Nephron (organoid): Measurements from ENCODE around the gene RBMS2.

Experiments
- H3K27ac Mint-ChIP-seq, 3 experiments: 2 replicates each; pipeline ENCODE4 v1.8.0; 2020; ENCODE audit warnings: mixed read lengths in 3 of 3, mild to moderate bottlenecking in 2 of 3, moderate library complexity in 1 of 3
- H3K27me3 Mint-ChIP-seq: 2 replicates; pipeline ENCODE4 v1.8.0; 2021; ENCODE audit warnings: low read depth, mild to moderate bottlenecking, moderate library complexity, mixed read lengths
- H3K36me3 Mint-ChIP-seq: 2 replicates; pipeline ENCODE4 v1.8.0; 2020; ENCODE audit warnings: low read depth, mixed read lengths
- H3K4me1 Mint-ChIP-seq: 2 replicates; pipeline ENCODE4 v1.8.0; 2020; ENCODE audit warnings: mixed read lengths
- H3K4me3 Mint-ChIP-seq, 3 experiments: 2 replicates each; pipeline ENCODE4 v1.8.0; 2020; ENCODE audit warnings: mild to moderate bottlenecking in 3 of 3, mixed read lengths in 3 of 3, moderate library complexity in 2 of 3
- H3K9me3 Mint-ChIP-seq: 2 replicates; pipeline ENCODE4 v1.8.0; 2020; ENCODE audit warnings: mixed read lengths
- TF ChIP-seq, protein P1 (sequence below), 3 experiments: fragments of 200-600 bp; sonication (generic); IDR thresholded peaks; one replicate each; pipeline ENCODE4 v1.5.0; 2021; ENCODE audit warnings: antibody characterized with exemption in 3 of 3; ENCODE audit not compliant: unreplicated experiment in 3 of 3

Gene RBMS2

DNA sequence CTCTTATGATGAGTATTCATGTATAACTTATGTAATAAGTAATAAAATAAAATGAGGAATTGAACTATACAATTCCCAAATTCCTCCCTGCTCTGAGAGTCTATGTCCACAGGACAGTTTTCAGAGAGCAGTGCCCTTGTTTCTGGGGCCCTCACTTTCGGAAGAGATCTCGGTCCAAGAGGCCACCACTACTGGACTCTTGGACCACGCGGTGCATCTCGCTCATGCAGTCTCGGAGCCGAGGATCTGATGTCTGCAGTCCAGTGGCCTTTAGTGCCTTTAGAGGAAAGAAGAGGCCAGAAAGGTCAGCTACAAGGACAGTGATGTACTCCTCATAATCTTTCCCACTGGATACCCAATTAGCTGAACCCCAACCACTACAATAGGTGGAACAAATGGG is 42.0 kb upstream of the RBMS2 start:
- TF ChIP-seq, protein P1, sequence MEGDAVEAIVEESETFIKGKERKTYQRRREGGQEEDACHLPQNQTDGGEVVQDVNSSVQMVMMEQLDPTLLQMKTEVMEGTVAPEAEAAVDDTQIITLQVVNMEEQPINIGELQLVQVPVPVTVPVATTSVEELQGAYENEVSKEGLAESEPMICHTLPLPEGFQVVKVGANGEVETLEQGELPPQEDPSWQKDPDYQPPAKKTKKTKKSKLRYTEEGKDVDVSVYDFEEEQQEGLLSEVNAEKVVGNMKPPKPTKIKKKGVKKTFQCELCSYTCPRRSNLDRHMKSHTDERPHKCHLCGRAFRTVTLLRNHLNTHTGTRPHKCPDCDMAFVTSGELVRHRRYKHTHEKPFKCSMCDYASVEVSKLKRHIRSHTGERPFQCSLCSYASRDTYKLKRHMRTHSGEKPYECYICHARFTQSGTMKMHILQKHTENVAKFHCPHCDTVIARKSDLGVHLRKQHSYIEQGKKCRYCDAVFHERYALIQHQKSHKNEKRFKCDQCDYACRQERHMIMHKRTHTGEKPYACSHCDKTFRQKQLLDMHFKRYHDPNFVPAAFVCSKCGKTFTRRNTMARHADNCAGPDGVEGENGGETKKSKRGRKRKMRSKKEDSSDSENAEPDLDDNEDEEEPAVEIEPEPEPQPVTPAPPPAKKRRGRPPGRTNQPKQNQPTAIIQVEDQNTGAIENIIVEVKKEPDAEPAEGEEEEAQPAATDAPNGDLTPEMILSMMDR (IDR thresholded peaks at IDR 0.05; ENCODE audit: unreplicated experiment in 3 of 3) = no peak
- Mint-ChIP-seq H3K4me1 (no peaks in the 10 kb centered on the region), H3K27me3 (no peaks in the 10 kb centered on the region), H3K4me3 (no peak overlapping the region), H3K36me3 (no peaks in the 10 kb centered on the region), H3K9me3 (no peaks in the 10 kb centered on the region), H3K27ac (no peak overlapping the region)

DNA sequence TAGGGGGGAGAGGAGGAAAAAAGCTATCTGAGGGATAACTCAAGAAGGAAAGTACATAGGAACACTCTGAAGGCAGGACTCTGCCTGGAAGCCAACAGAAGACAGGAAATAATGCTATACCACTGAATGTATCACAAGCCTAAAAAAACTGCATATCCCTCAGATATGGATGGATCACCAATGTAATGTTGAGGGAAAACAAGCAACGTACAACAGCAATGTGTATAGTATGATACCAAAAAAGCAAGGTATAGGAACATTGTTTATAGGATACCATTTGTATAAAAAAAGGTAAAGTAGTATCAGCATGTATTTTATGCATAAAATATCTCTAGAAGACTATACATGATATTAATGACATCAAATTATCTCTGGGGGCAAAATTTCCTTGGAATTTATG is 37.1 kb upstream of the RBMS2 start:
- peaks cover 39% of the 10 kb centered on the region for H3K27me3 Mint-ChIP-seq
- TF ChIP-seq, protein P1 (IDR thresholded peaks at IDR 0.05; ENCODE audit: unreplicated experiment in 3 of 3) = no peak
- H3K4me3 Mint-ChIP-seq = no peak overlapping the region
- H3K9me3 Mint-ChIP-seq = peaks cover 4% of the 10 kb centered on the region
- no peak overlapping the region for H3K27ac Mint-ChIP-seq
- H3K36me3 Mint-ChIP-seq = no peaks in the 10 kb centered on the region
- H3K4me1 Mint-ChIP-seq = peaks cover 10% of the 10 kb centered on the region

DNA sequence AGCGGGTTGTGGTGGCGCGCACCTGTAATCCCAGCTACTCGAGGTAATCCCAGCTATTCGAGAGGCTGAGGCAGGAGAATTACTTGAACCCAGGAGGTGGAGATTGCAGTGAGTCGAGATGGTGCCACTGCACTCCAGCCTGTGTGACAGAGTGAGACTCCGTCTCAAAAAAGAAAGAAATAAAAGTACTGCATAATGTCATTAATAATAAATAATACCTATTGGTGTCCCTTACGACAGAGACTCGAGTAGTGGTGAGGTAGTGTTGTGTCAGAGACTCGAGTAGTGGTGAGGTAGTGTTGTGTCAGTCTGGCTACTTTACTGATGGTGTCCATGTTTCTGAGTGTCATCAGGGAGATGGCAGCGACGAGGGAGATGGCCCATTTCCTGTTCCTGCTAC is 34.9 kb upstream of the RBMS2 start:
- Mint-ChIP-seq H3K27me3 (peaks cover 60% of the 10 kb centered on the region), H3K36me3 (no peaks in the 10 kb centered on the region), H3K27ac (no peak overlapping the region), H3K4me1 (peaks cover 10% of the 10 kb centered on the region), H3K9me3 (peaks cover 5% of the 10 kb centered on the region), H3K4me3 (peak overlapping the region; percentile 45 to 87 (median 60))
- TF ChIP-seq, protein P1 (IDR thresholded peaks at IDR 0.05; ENCODE audit: unreplicated experiment in 3 of 3) = no peak

DNA sequence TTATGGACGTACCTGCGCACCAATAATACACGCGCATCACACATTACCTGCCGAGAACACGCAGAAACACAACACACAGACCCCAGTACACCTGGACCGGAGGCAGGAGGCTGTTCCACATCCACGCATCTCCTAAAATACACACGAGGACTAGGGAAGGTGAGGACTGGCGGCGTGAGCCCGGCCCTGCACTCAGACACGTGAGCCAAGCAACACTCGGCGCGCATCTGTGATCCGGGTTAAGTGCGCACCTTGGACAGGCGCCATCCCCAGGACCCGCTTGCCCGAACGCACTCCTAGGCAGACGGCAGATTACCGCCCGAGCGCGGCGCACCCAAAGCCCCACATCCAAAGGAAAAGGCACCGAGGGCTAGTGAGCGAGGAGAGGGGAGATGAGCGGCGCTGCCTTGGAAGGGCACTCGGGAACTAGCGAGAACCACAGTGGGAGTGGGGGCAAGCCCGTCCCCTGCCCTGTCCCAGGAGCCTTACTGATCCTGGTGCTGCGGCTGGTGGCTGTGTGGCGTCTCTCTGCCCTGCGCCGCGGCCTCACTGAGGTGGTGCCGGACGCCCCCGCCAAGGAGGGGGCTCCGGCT is 34.1 kb upstream of the RBMS2 start:
- Mint-ChIP-seq H3K4me3 (peak overlapping the region; percentile 86 to 88 (median 87)), H3K27me3 (peaks cover 63% of the 10 kb centered on the region), H3K36me3 (no peaks in the 10 kb centered on the region), H3K9me3 (peaks cover 7% of the 10 kb centered on the region), H3K4me1 (peaks cover 10% of the 10 kb centered on the region), H3K27ac (no peak overlapping the region)
- TF ChIP-seq, protein P1 (IDR thresholded peaks at IDR 0.05; ENCODE audit: unreplicated experiment in 3 of 3) = no peak

DNA sequence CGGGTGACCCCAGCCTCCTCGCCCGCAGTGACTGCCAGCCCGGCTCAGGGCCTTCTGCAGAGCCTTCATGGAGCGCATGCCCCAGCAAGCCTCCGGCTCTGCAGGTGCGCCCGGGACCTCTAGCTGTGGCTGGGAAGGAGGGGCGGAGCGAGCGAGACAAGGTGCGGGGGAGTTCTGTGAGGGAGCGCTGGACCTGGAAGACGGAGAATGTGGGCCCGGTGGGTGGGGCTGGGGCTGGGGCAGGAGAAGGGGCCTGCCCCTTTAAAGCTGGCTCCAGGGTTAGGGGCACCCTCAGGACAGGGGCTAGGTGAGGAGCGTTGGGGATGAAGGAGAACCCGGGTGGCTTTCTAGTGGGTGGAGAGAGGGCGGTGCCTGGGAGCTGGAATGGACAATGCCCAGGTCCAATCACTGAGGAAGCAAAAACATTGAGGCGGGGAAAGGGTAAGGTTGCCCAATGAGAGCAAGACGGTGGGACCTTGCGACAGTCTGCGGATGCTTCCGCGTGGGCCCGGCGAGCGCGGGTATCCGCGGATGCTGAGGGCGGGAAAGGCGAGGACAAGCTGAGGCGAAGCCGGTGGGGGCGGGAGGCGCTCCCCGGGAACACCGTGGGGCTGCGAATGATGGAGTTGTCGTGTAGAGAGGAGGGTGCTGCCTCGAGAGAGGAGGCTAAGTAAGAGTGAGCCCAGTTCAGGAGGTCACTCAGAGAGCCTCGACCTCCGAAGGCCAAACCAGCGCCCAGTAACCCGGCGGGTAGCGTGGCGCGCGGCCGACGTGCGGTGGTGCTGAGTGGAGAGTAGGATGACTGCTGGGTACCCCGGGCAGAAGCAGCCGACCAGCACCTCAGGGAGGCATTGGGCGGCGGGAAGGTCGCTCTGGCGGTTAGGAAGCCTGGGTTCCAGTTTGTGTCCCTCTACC is 33.3 kb upstream of the RBMS2 start, which contains the start of gene GLS2:
Gene GLS2, minus strand, starts transcription at position 121 of the 915 bp plus-strand sequence. Its CDS starts 43 bp downstream, at position 78.
- TF ChIP-seq, protein P1 (IDR thresholded peaks at IDR 0.05; ENCODE audit: unreplicated experiment in 3 of 3) = no peak
- Mint-ChIP-seq H3K9me3 (peaks cover 7% of the 10 kb centered on the region), H3K4me1 (peaks cover 10% of the 10 kb centered on the region), H3K27me3 (peaks cover 63% of the 10 kb centered on the region), H3K4me3 (peak within 1 kb of the TSS; percentile 86 to 88 (median 87)), H3K27ac (no peak within 1 kb of the TSS), H3K36me3 (no peaks in the 10 kb centered on the region)
